IPS-15b (cell line): ENCODE data around the gene DNAI1.

Source experiments
- H3K27me3 ChIP-seq: one replicate; pipeline ENCODE4 v1.6.1; 2013; ENCODE audit warnings: low read length; ENCODE audit not compliant: control insufficient read depth, insufficient read depth
- H3K36me3 ChIP-seq: one replicate; pipeline ENCODE4 v1.6.1; 2013; ENCODE audit warnings: low read length; ENCODE audit not compliant: control insufficient read depth, insufficient read depth
- H3K4me1 ChIP-seq: one replicate; pipeline ENCODE4 v1.6.1; 2013; ENCODE audit warnings: mild to moderate bottlenecking, low read length; ENCODE audit not compliant: control insufficient read depth, insufficient read depth
- H3K4me3 ChIP-seq: one replicate; pipeline ENCODE4 v1.5.1; 2013; ENCODE audit warnings: low read depth, low read length
- H3K9ac ChIP-seq: one replicate; pipeline ENCODE4 v1.6.1; 2013; ENCODE audit warnings: low read depth, mild to moderate bottlenecking, low read length
- H3K9me3 ChIP-seq: one replicate; pipeline ENCODE4 v1.6.1; 2013; ENCODE audit warnings: mild to moderate bottlenecking, low read length; ENCODE audit not compliant: control insufficient read depth, insufficient read depth

Gene DNAI1

DNA sequence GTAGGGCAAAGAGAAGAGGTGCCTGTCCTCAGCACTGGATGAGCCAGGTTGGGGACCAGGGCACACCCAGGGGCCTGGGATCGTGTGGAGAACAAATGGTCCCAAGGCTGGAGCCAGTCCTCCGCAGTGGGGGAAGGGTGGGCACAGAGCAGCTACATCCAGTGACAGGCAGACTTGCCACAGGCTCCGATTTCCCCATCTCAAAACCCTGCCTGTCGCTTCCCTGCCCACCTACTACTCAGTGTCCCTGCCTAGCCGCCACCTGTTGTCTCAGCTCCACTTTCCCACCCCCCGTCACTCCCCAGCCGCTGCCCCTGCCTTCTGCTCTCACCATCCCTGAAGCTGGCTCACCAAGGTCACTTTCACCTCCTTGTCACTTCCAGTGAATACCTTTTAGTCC, 78.1 kb downstream of the DNAI1 start:
- Histone ChIP-seq H3K4me3 (no peak overlapping the region), H3K9me3 (peaks cover 6% of the 10 kb centered on the region), H3K4me1 (no peaks in the 10 kb centered on the region), H3K9ac (no peak overlapping the region), H3K36me3 (no peaks in the 10 kb centered on the region), H3K27me3 (no peaks in the 10 kb centered on the region)

DNA sequence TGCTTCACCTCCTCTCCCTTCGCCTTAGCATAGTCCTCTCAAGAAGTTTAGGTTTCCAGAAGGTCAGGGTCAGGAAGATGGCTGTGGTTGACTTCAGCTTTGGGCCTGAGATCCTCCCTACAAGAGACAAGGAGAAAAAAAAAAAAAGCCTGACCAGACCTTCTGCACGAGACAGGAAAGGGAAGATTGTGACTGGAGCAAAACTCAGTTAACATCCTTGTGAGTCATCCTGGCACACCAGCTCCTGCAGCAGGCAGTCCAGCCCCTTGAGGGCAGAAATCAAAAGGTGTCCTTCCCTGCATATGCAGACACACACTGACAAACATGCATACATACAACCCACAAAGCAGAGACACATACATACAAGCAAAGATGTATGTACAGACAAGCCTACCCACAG, 82.2 kb downstream of the DNAI1 start:
- Histone ChIP-seq H3K27me3 (no peaks in the 10 kb centered on the region), H3K4me3 (no peak overlapping the region), H3K9me3 (no peaks in the 10 kb centered on the region), H3K9ac (no peak overlapping the region), H3K36me3 (no peaks in the 10 kb centered on the region), H3K4me1 (no peaks in the 10 kb centered on the region)

DNA sequence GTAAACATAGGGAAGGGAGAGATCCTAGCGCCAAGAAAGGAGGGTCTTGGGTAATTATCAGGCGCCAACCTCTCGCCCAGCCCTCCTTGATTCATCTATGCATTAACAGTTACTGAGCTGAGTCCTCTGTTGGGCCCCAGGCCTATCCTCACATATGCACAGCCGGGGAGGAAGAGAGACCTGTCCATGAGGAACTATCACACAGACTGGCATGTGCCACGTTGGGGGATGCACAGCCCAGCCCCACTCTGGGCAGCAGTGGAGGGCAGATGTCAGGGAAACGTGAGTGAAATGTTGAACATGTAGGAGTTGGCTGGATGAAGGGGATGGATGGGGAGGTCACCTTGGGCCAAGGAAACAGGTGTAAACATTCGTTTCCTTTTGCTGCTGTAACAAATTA, 82.9 kb downstream of the DNAI1 start:
- H3K36me3 ChIP-seq = no peaks in the 10 kb centered on the region
- H3K4me1 ChIP-seq = no peaks in the 10 kb centered on the region
- H3K4me3 ChIP-seq = no peak overlapping the region
- no peak overlapping the region for H3K9ac ChIP-seq
- no peaks in the 10 kb centered on the region for H3K9me3 ChIP-seq
- no peaks in the 10 kb centered on the region for H3K27me3 ChIP-seq

DNA sequence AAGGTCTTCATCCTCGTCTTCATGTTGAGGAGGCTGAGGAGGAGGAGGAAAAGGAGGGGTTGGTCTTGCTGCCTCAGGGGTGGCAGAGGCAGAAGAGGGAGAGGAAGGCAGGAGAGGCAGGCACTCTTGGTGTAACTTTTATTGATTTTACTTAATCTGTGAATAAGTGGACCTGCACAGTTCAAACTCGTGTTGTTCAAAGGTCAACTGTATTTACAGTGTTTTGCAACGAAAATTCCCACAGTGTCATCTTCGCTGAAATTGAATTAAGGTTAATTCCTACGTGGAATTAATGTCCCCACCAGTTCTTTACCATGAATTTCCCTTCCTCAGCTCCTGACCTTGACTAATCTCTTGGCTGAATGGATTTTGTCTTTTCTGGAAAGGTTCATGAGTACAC, 85.4 kb downstream of the DNAI1 start:
- Histone ChIP-seq H3K36me3 (no peaks in the 10 kb centered on the region), H3K27me3 (peaks cover 3% of the 10 kb centered on the region), H3K9me3 (no peaks in the 10 kb centered on the region), H3K9ac (no peak overlapping the region), H3K4me3 (no peak overlapping the region), H3K4me1 (no peaks in the 10 kb centered on the region)

DNA sequence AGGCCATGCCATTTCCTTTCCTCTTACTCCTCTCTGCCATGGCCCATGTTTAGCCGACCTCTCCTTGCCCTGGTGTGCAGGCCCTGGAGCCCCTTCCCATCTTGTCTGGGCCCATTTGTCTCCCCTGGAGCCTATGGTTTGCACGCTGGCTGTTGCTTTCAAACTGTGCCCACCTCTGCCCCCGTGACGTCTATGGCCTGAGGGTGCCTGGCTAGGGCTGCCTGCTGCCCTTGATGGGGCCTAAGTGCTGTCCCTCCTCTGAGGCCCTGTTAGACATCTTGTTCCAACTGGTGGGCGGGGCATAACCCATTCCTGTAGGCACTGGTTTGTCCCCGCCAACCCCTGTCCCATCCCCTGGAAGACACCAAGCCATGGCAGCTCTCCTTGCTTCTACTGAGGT, 86.9 kb downstream of the DNAI1 start:
- H3K27me3 ChIP-seq = peaks cover 3% of the 10 kb centered on the region
- H3K4me1 ChIP-seq = no peaks in the 10 kb centered on the region
- no peak overlapping the region for H3K4me3 ChIP-seq
- no peaks in the 10 kb centered on the region for H3K9me3 ChIP-seq
- H3K9ac ChIP-seq = no peak overlapping the region
- no peaks in the 10 kb centered on the region for H3K36me3 ChIP-seq

DNA sequence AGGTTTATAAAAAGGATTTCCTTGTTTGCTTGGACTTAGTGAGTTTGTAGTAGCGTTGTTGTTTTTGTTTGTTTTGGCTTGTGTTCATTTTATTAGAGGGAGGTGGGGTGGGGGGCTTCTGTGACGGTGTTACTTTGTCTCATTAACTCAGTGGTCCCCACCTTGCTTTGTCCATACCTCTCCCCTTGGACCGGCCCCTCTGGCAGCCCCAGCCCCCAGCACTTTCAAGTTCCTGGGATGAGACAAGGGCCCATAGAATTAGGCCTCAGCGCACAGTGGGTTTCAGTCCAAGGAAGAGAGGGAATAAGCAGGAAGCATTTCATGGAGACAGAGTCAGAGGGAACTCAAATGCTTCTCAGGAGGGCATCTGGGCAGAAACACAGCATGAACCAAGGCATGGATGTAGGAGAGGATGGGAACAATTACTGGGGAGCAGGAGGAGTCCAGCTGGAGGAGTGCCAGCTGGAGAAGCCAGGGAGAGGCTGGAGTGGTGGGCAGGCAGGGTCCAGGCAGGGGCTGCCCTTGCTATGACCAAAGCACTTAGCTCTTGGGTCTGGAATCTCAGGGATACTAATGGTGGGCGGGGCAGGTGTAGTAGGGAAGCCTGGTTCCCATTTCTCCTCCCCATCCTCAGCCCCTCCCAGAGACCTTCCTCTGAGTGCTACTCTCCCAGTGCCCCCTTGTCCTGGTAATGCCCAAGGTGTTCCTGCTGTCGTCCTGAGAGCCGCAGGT, 87.7 kb downstream of the DNAI1 start:
- Histone ChIP-seq H3K27me3 (peaks cover 3% of the 10 kb centered on the region), H3K9me3 (no peaks in the 10 kb centered on the region), H3K4me3 (no peak overlapping the region), H3K36me3 (no peaks in the 10 kb centered on the region), H3K4me1 (no peaks in the 10 kb centered on the region), H3K9ac (no peak overlapping the region)

DNA sequence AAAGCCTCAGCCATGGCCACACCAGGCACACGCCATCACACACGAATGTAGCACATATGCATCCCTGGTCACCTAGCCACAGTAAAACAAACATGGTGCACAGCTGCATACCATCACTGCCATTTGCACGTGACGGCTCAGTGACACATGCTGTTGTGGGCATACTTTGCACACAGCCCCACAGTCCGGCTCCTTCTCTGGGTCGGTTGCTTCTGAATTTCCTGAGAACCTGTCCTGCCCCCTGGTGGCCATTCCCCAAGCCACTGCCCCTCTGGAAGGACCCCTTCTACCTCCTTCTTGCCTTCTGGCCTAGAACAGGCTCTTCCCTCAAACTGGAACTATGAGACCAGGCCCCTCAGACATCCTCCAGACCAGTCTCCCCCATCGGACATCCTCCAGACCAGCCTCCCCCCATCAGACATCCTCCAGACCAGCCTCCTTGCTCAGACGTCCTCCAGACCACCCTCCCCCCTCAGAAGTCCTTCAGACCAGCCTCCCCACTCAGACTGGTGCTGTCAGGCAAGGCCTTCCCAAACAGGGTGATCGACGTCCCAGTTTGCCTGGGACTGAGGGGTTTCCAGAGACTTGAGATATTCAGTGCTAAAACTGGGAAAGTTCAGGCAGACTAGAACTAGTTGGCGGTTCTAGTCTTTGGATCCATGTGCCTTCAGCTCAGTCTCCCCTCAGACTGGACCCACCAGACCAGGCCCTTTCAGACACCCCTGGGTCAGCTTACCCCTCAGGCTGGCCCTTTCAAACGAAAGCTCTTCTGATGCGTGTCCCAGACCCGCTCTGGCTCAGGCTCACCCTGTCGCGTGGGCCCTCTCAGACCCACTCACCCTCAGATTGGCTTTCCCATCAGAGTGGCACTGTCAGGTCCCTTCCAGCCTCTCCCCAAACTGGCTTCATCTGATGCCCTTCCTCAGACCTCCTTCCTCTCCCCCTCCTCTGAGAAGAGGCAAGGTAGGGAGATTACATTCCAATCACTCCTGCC, 88.5 kb downstream of the DNAI1 start:
- no peaks in the 10 kb centered on the region for H3K4me1 ChIP-seq
- no peak overlapping the region for H3K9ac ChIP-seq
- no peaks in the 10 kb centered on the region for H3K36me3 ChIP-seq
- no peak overlapping the region for H3K4me3 ChIP-seq
- no peaks in the 10 kb centered on the region for H3K9me3 ChIP-seq
- H3K27me3 ChIP-seq = peaks cover 3% of the 10 kb centered on the region

DNA sequence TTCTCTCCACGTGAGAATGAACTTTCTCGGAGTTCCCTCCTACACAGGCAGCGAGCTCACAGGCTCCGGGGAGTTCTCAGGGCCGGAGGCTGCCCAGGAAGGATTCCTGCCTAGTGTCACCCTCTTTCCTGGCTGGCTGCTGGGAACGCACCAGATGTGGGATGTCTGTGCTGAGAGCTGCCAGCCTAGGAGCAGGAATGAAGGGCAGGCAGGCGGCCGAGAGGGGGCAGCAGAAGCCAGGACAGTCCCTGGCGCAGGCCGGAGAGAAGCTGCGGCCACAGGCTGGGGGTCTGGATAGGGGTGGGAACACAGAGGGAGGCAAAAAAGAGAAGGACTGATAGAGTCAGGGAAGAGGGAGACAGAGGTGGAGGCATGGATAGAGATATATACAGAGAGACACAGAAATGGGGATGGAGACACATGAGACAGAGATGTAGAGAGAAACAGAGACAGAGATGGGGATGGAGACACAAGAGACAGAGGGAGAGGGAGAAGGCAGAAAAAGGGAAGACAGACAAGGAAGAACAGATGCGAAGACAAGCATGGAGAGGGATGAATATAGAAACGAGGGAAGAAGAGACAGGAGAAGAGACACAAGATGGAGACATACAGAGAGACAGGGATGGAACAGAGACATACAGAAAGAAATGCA, 89.5 kb downstream of the DNAI1 start:
- no peak overlapping the region for H3K9ac ChIP-seq
- no peaks in the 10 kb centered on the region for H3K4me1 ChIP-seq
- H3K27me3 ChIP-seq = peaks cover 3% of the 10 kb centered on the region
- H3K4me3 ChIP-seq = no peak overlapping the region
- no peaks in the 10 kb centered on the region for H3K36me3 ChIP-seq
- no peaks in the 10 kb centered on the region for H3K9me3 ChIP-seq

DNA sequence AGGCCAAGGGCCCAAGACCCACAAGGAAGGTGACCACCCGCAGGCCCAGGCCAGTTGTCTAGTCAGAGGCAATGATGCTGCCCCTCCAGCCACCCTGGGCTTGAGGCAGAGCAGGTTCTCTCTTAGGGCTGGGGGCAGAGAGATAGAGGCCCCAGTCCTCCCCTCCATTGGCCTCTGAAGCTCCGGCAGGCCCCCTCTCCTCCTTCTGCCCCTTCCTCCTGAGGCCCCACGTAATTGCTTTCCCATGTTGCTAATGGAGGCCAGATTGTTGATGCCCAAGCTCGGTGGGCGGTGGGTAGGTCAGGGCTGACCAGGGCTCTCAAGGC, 90.8 kb downstream of the DNAI1 start:
- Histone ChIP-seq H3K4me3 (no peak overlapping the region), H3K36me3 (no peaks in the 10 kb centered on the region), H3K9me3 (no peaks in the 10 kb centered on the region), H3K4me1 (peaks cover 2% of the 10 kb centered on the region), H3K27me3 (peaks cover 3% of the 10 kb centered on the region), H3K9ac (no peak overlapping the region)

DNA sequence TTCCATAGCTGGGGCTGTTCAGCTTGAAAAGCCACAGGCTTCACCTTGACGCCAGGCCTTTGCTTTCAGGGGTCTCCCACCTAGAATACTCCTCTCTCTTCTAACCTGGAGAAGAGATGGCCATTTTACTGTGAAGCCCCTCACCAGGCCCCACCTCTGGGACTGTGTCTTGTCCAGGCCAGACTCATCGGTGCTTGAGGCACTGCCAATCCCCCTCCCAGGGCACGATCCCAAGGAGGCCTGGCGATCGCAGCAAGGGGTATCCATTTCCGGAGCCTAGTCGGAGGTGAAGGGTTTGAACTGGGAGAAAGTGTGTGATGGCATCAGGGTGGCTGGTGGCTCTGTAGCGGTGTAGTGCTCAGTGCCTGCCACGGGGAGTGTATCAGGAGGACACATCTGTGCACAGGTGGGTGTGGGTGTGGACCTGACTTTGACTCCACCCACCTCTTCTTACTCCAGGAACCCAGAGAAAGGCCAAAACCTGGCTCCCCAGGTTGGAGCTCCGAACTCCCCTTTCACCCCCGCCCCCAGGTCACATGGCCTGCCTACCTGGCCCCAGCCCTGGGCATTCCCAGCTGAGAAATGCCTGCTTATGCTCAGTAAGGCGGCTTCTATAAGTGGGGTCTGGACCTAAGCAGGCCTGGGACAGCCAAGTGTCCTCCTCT, 91.5 kb downstream of the DNAI1 start:
- Histone ChIP-seq H3K4me3 (no peak overlapping the region), H3K9ac (no peak overlapping the region), H3K4me1 (peaks cover 8% of the 10 kb centered on the region), H3K36me3 (no peaks in the 10 kb centered on the region), H3K27me3 (peaks cover 3% of the 10 kb centered on the region), H3K9me3 (no peaks in the 10 kb centered on the region)

DNA sequence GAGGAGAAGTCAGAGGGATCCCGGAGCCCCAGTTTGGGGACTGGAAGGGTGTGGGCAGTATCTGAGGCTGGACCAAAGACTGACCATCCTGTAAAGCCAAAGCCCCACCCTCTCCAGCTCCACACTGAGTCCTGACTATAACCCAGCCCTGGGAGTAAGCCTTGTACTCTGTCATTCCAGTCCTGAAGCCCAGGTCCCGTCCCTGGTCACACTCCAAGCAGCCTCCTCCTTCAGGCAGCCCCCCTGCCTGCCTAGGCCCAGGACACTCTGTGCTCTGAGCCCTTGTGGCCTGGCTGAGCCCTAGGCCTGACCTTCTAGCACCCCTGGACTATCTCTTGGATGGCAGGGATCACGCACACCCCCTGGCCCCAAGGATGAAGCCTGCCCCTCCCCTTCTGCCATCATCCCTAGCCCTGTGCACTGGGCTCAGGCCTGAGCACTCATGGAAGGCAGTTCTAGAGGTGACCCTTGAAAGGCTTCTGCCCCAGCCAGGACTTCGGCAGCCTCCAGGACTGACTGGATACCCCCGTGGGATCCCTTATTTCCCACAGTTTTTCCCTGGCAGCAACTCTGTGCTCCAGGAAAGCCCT, 92.2 kb downstream of the DNAI1 start:
- no peaks in the 10 kb centered on the region for H3K36me3 ChIP-seq
- H3K9ac ChIP-seq = no peak overlapping the region
- H3K27me3 ChIP-seq = peaks cover 3% of the 10 kb centered on the region
- peaks cover 13% of the 10 kb centered on the region for H3K4me1 ChIP-seq
- H3K9me3 ChIP-seq = no peaks in the 10 kb centered on the region
- H3K4me3 ChIP-seq = no peak overlapping the region
